Neutrophil (primary cell): ENCODE results near the gene ADAMTS8.

Experiments
- H3K27ac ChIP-seq: fragments of 200-600 bp; sonication (generic); 2 replicates; pipeline ENCODE4 v1.5.1; 2016; ENCODE audit warnings: mild to moderate bottlenecking, moderate library complexity
- H3K27me3 ChIP-seq: fragments of 200-600 bp; sonication (generic); 2 replicates; pipeline ENCODE4 v1.6.0; 2016; ENCODE audit warnings: mild to moderate bottlenecking
- H3K36me3 ChIP-seq: fragments of 200-600 bp; sonication (generic); 2 replicates; pipeline ENCODE4 v1.5.1; 2017
- H3K4me1 ChIP-seq, 2 experiments: fragments of 200-600 bp in 1 of 2; sonication (generic) in 1 of 2; 1 replicate in 1 of 2; 2 replicates in 1 of 2; pipeline versions ENCODE4 v1.5.1 to v1.6.1; 2013 to 2016; ENCODE audit warnings: low read depth in 1 of 2, low read length in 1 of 2, mild to moderate bottlenecking in 1 of 2, moderate library complexity in 1 of 2; ENCODE audit not compliant: control insufficient read depth in 1 of 2, insufficient read depth in 1 of 2
- H3K4me3 ChIP-seq, 2 experiments: fragments of 200-600 bp in 1 of 2; sonication (generic) in 1 of 2; 1 replicate in 1 of 2; 2 replicates in 1 of 2; pipeline ENCODE4 v1.5.1; 2013 to 2016; ENCODE audit warnings: low read depth in 1 of 2, low read length in 1 of 2, mild to moderate bottlenecking in 1 of 2, moderate library complexity in 1 of 2
- H3K9me3 ChIP-seq: fragments of 200-600 bp; sonication (generic); 2 replicates; pipeline ENCODE4 v1.5.1; 2016
- CTCF ChIP-seq: fragments of 200-600 bp; sonication (generic); IDR thresholded peaks from 2 replicates; pipeline ENCODE4 v1.5.1; 2016; ENCODE audit warnings: antibody characterized with exemption

Gene ADAMTS8

GRCh38 chr11:130451231-130452019, 23.0 kb upstream of the ADAMTS8 start:
- H3K4me3 ChIP-seq, result no peak overlapping the region
- H3K9me3 ChIP-seq, result no peaks in the 10 kb centered on the region
- H3K27me3 ChIP-seq, result peaks cover 85% of the 10 kb centered on the region
- no peaks in the 10 kb centered on the region for H3K36me3 ChIP-seq
- H3K27ac ChIP-seq, result no peak overlapping the region
- no peak for TF ChIP-seq CTCF
- peaks cover 0 to 7% of the 10 kb centered on the region in 2 experiments for H3K4me1 ChIP-seq

GRCh38 chr11:130449996-130450769, 21.8 kb upstream of the ADAMTS8 start:
- TF ChIP-seq CTCF, result no peak
- peaks cover 90% of the 10 kb centered on the region for H3K27me3 ChIP-seq
- H3K4me1 ChIP-seq, result peaks cover 0 to 7% of the 10 kb centered on the region in 2 experiments
- H3K27ac ChIP-seq, result no peak overlapping the region
- no peaks in the 10 kb centered on the region for H3K36me3 ChIP-seq
- H3K4me3 ChIP-seq, result no peak overlapping the region
- no peaks in the 10 kb centered on the region for H3K9me3 ChIP-seq

DNA sequence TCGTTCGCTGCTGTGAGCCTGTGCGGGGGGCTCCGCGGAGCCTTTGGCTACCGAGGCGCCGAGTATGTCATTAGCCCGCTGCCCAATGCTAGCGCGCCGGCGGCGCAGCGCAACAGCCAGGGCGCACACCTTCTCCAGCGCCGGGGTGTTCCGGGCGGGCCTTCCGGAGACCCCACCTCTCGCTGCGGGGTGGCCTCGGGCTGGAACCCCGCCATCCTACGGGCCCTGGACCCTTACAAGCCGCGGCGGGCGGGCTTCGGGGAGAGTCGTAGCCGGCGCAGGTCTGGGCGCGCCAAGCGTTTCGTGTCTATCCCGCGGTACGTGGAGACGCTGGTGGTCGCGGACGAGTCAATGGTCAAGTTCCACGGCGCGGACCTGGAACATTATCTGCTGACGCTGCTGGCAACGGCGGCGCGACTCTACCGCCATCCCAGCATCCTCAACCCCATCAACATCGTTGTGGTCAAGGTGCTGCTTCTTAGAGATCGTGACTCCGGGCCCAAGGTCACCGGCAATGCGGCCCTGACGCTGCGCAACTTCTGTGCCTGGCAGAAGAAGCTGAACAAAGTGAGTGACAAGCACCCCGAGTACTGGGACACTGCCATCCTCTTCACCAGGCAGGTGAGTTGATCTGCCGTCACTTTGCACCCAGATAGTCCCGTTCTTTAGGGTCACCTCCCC, 21.0 kb upstream of the ADAMTS8 start:
- Histone ChIP-seq H3K4me3 (no peak overlapping the region), H3K9me3 (no peaks in the 10 kb centered on the region), H3K27ac (no peak overlapping the region), H3K27me3 (peaks cover 98% of the 10 kb centered on the region), H3K36me3 (no peaks in the 10 kb centered on the region), H3K4me1 (peaks cover 0 to 7% of the 10 kb centered on the region in 2 experiments)
- TF ChIP-seq CTCF, result no peak

- TF ChIP-seq CTCF, result no peak
- H3K4me3 ChIP-seq, result no peak within 1 kb of the TSS
- H3K4me1 ChIP-seq, result peaks cover 0 to 7% of the 10 kb centered on the region in 2 experiments
- no peaks in the 10 kb centered on the region for H3K9me3 ChIP-seq
- peaks cover 96% of the 10 kb centered on the region for H3K27me3 ChIP-seq
- H3K36me3 ChIP-seq, result no peaks in the 10 kb centered on the region
- no peak within 1 kb of the TSS for H3K27ac ChIP-seq
Observed at GRCh38 chr11:130448416-130449309, 20.3 kb upstream of the ADAMTS8 start, which contains the start of gene ADAMTS15. Gene ADAMTS15 (plus strand): TSS chr11:130448645. CDS start chr11:130448974, 329 bp downstream.

DNA sequence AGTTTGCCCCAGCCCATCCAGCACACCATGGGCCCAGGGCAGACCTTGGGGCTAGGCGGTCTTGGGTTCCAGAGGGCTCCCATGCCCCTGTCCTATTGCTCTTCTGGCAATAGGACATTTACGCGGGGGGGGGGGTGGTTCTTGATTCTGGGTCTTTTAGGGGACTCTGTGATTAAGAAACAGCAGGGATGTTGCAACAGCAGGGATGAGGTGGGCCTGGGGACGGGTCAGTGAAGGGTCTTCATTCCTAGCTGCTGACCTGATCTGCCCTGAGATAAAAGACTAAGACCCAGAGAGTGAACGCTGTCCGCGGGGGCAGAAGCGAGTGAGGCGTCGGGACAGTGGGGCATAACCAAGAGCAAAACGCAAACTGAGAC, 19.6 kb upstream of the ADAMTS8 start:
- Histone ChIP-seq H3K9me3 (no peaks in the 10 kb centered on the region), H3K36me3 (no peaks in the 10 kb centered on the region), H3K4me3 (no peak overlapping the region), H3K27me3 (peaks cover 90% of the 10 kb centered on the region), H3K4me1 (peaks cover 0 to 7% of the 10 kb centered on the region in 2 experiments), H3K27ac (no peak overlapping the region)
- no peak for TF ChIP-seq CTCF
